ENCODE measurements around the gene FAM228A.
A peak's percentile ranks its signal among the peaks of the same experiment; 100 is the strongest.

Gene FAM228A

GRCh38 chr2:24163186-24163585 is 11.7 kb upstream of the FAM228A start:
- Histone ChIP-seq H3K27me3 (ENCODE audit: control insufficient read depth in 1 of 2, insufficient read depth in 2 of 2, low read length in 2 of 2) (no peaks in the 10 kb centered on the region), H3K9ac (ENCODE audit: low read length in 2 of 2) (no peak overlapping the region), H3K4me1 (ENCODE audit: control insufficient read depth, insufficient read depth, low read length) (no peaks in the 10 kb centered on the region), H3K27ac (ENCODE audit: low read length) (no peak overlapping the region), H3K9me3 (ENCODE audit: control insufficient read depth in 2 of 2, low read length in 2 of 2) (peaks cover 0 to 3% of the 10 kb centered on the region in 2 donors), H3K4me3 (ENCODE audit: low read length in 2 of 2) (no peak overlapping the region), H3K36me3 (ENCODE audit: control insufficient read depth in 2 of 2, insufficient read depth in 2 of 2, low read length in 2 of 2) (peaks cover 0 to 1% of the 10 kb centered on the region in 2 donors)

GRCh38 chr2:24163601-24164000 is 11.3 kb upstream of the FAM228A start:
- peaks cover 0 to 3% of the 10 kb centered on the region in 2 donors for H3K9me3 ChIP-seq (ENCODE audit: control insufficient read depth in 2 of 2, low read length in 2 of 2)
- no peaks in the 10 kb centered on the region for H3K27me3 ChIP-seq (ENCODE audit: control insufficient read depth in 1 of 2, insufficient read depth in 2 of 2, low read length in 2 of 2)
- H3K4me1 ChIP-seq (ENCODE audit: control insufficient read depth, insufficient read depth, low read length) = no peaks in the 10 kb centered on the region
- H3K36me3 ChIP-seq (ENCODE audit: control insufficient read depth in 2 of 2, insufficient read depth in 2 of 2, low read length in 2 of 2) = peaks cover 0 to 3% of the 10 kb centered on the region in 2 donors
- no peak overlapping the region for H3K9ac ChIP-seq (ENCODE audit: low read length in 2 of 2)
- no peak overlapping the region for H3K4me3 ChIP-seq (ENCODE audit: low read length in 2 of 2)
- H3K27ac ChIP-seq (ENCODE audit: low read length) = no peak overlapping the region

- H3K36me3 ChIP-seq (ENCODE audit: control insufficient read depth in 2 of 2, insufficient read depth in 2 of 2, low read length in 2 of 2) = peaks cover 0 to 3% of the 10 kb centered on the region in 2 donors
- H3K9me3 ChIP-seq (ENCODE audit: control insufficient read depth in 2 of 2, low read length in 2 of 2) = peaks cover 0 to 3% of the 10 kb centered on the region in 2 donors
- H3K4me1 ChIP-seq (ENCODE audit: control insufficient read depth, insufficient read depth, low read length) = no peaks in the 10 kb centered on the region
- no peak overlapping the region for H3K27ac ChIP-seq (ENCODE audit: low read length)
- no peaks in the 10 kb centered on the region for H3K27me3 ChIP-seq (ENCODE audit: control insufficient read depth in 1 of 2, insufficient read depth in 2 of 2, low read length in 2 of 2)
- no peak overlapping the region for H3K4me3 ChIP-seq (ENCODE audit: low read length in 2 of 2)
- H3K9ac ChIP-seq (ENCODE audit: low read length in 2 of 2) = no peak overlapping the region
Observed at GRCh38 chr2:24164416-24164973, 10.4 kb upstream of the FAM228A start.

GRCh38 chr2:24169023-24169422 is 5.8 kb upstream of the FAM228A start:
- Histone ChIP-seq H3K27me3 (ENCODE audit: control insufficient read depth in 1 of 2, insufficient read depth in 2 of 2, low read length in 2 of 2) (no peaks in the 10 kb centered on the region), H3K36me3 (ENCODE audit: control insufficient read depth in 2 of 2, insufficient read depth in 2 of 2, low read length in 2 of 2) (peaks cover 0 to 3% of the 10 kb centered on the region in 2 donors), H3K27ac (ENCODE audit: low read length) (no peak overlapping the region)

GRCh38 chr2:24175631-24176187 is 856 bp downstream of the FAM228A start:
- H3K9ac ChIP-seq (ENCODE audit: low read length in 2 of 2) = no peak overlapping the region
- H3K27me3 ChIP-seq (ENCODE audit: control insufficient read depth in 1 of 2, insufficient read depth in 2 of 2, low read length in 2 of 2) = no peaks in the 10 kb centered on the region
- peak overlapping the region; percentile 28 to 40 for H3K4me3 ChIP-seq (ENCODE audit: low read length in 2 of 2)
- no peaks in the 10 kb centered on the region for H3K36me3 ChIP-seq (ENCODE audit: control insufficient read depth in 2 of 2, insufficient read depth in 2 of 2, low read length in 2 of 2)
- no peaks in the 10 kb centered on the region for H3K9me3 ChIP-seq (ENCODE audit: control insufficient read depth in 2 of 2, low read length in 2 of 2)
- peak overlapping the region; percentile 58 for H3K27ac ChIP-seq (ENCODE audit: low read length)
- H3K4me1 ChIP-seq (ENCODE audit: control insufficient read depth, insufficient read depth, low read length) = no peaks in the 10 kb centered on the region

More at GRCh38 chr2:24169023-24169422, 5.8 kb upstream of the FAM228A start:
- Histone ChIP-seq H3K4me1 (ENCODE audit: control insufficient read depth, insufficient read depth, low read length) (no peaks in the 10 kb centered on the region), H3K4me3 (ENCODE audit: low read length in 2 of 2) (no peak overlapping the region), H3K9ac (ENCODE audit: low read length in 2 of 2) (no peak overlapping the region), H3K9me3 (ENCODE audit: control insufficient read depth in 2 of 2, low read length in 2 of 2) (no peaks in the 10 kb centered on the region)

- no peaks in the 10 kb centered on the region for H3K36me3 ChIP-seq (ENCODE audit: control insufficient read depth in 2 of 2, insufficient read depth in 2 of 2, low read length in 2 of 2)
- H3K27me3 ChIP-seq (ENCODE audit: control insufficient read depth in 1 of 2, insufficient read depth in 2 of 2, low read length in 2 of 2) = no peaks in the 10 kb centered on the region
- H3K9ac ChIP-seq (ENCODE audit: low read length in 2 of 2) = no peak overlapping the region
- no peak overlapping the region for H3K4me3 ChIP-seq (ENCODE audit: low read length in 2 of 2)
- H3K4me1 ChIP-seq (ENCODE audit: control insufficient read depth, insufficient read depth, low read length) = no peaks in the 10 kb centered on the region
- no peak overlapping the region for H3K27ac ChIP-seq (ENCODE audit: low read length)
- no peaks in the 10 kb centered on the region for H3K9me3 ChIP-seq (ENCODE audit: control insufficient read depth in 2 of 2, low read length in 2 of 2)
Observed at GRCh38 chr2:24176326-24176725, 1.5 kb downstream of the FAM228A start.

GRCh38 chr2:24179683-24180082 is 4.8 kb downstream of the FAM228A start:
- Histone ChIP-seq H3K27ac (ENCODE audit: low read length) (no peak overlapping the region), H3K4me3 (ENCODE audit: low read length in 2 of 2) (no peak overlapping the region), H3K27me3 (ENCODE audit: control insufficient read depth in 1 of 2, insufficient read depth in 2 of 2, low read length in 2 of 2) (no peaks in the 10 kb centered on the region), H3K9me3 (ENCODE audit: control insufficient read depth in 2 of 2, low read length in 2 of 2) (no peaks in the 10 kb centered on the region), H3K9ac (ENCODE audit: low read length in 2 of 2) (no peak overlapping the region), H3K4me1 (ENCODE audit: control insufficient read depth, insufficient read depth, low read length) (no peaks in the 10 kb centered on the region), H3K36me3 (ENCODE audit: control insufficient read depth in 2 of 2, insufficient read depth in 2 of 2, low read length in 2 of 2) (no peaks in the 10 kb centered on the region)

GRCh38 chr2:24181849-24182248 is 7.0 kb downstream of the FAM228A start:
- Histone ChIP-seq H3K27ac (ENCODE audit: low read length) (no peak overlapping the region), H3K27me3 (ENCODE audit: control insufficient read depth in 1 of 2, insufficient read depth in 2 of 2, low read length in 2 of 2) (no peaks in the 10 kb centered on the region), H3K9me3 (ENCODE audit: control insufficient read depth in 2 of 2, low read length in 2 of 2) (no peaks in the 10 kb centered on the region), H3K4me1 (ENCODE audit: control insufficient read depth, insufficient read depth, low read length) (no peaks in the 10 kb centered on the region), H3K4me3 (ENCODE audit: low read length in 2 of 2) (no peak overlapping the region), H3K36me3 (ENCODE audit: control insufficient read depth in 2 of 2, insufficient read depth in 2 of 2, low read length in 2 of 2) (no peaks in the 10 kb centered on the region), H3K9ac (ENCODE audit: low read length in 2 of 2) (no peak overlapping the region)

GRCh38 chr2:24182507-24182906 is 7.7 kb downstream of the FAM228A start:
- H3K9me3 ChIP-seq (ENCODE audit: control insufficient read depth in 2 of 2, low read length in 2 of 2) = no peaks in the 10 kb centered on the region
- no peak overlapping the region for H3K9ac ChIP-seq (ENCODE audit: low read length in 2 of 2)
- no peak overlapping the region for H3K4me3 ChIP-seq (ENCODE audit: low read length in 2 of 2)
- no peaks in the 10 kb centered on the region for H3K4me1 ChIP-seq (ENCODE audit: control insufficient read depth, insufficient read depth, low read length)
- H3K27ac ChIP-seq (ENCODE audit: low read length) = no peak overlapping the region
- H3K27me3 ChIP-seq (ENCODE audit: control insufficient read depth in 1 of 2, insufficient read depth in 2 of 2, low read length in 2 of 2) = no peaks in the 10 kb centered on the region
- no peaks in the 10 kb centered on the region for H3K36me3 ChIP-seq (ENCODE audit: control insufficient read depth in 2 of 2, insufficient read depth in 2 of 2, low read length in 2 of 2)

GRCh38 chr2:24183366-24184069 is 8.7 kb downstream of the FAM228A start:
- Histone ChIP-seq H3K9ac (ENCODE audit: low read length in 2 of 2) (no peak overlapping the region), H3K4me3 (ENCODE audit: low read length in 2 of 2) (no peak overlapping the region), H3K27me3 (ENCODE audit: control insufficient read depth in 1 of 2, insufficient read depth in 2 of 2, low read length in 2 of 2) (no peaks in the 10 kb centered on the region), H3K27ac (ENCODE audit: low read length) (no peak overlapping the region), H3K36me3 (ENCODE audit: control insufficient read depth in 2 of 2, insufficient read depth in 2 of 2, low read length in 2 of 2) (no peaks in the 10 kb centered on the region), H3K4me1 (ENCODE audit: control insufficient read depth, insufficient read depth, low read length) (no peaks in the 10 kb centered on the region), H3K9me3 (ENCODE audit: control insufficient read depth in 2 of 2, low read length in 2 of 2) (no peaks in the 10 kb centered on the region)

- H3K27me3 ChIP-seq (ENCODE audit: control insufficient read depth in 1 of 2, insufficient read depth in 2 of 2, low read length in 2 of 2) = no peaks in the 10 kb centered on the region
- H3K4me3 ChIP-seq (ENCODE audit: low read length in 2 of 2) = no peak overlapping the region
- no peak overlapping the region for H3K27ac ChIP-seq (ENCODE audit: low read length)
- no peaks in the 10 kb centered on the region for H3K9me3 ChIP-seq (ENCODE audit: control insufficient read depth in 2 of 2, low read length in 2 of 2)
- no peak overlapping the region for H3K9ac ChIP-seq (ENCODE audit: low read length in 2 of 2)
- H3K4me1 ChIP-seq (ENCODE audit: control insufficient read depth, insufficient read depth, low read length) = no peaks in the 10 kb centered on the region
- H3K36me3 ChIP-seq (ENCODE audit: control insufficient read depth in 2 of 2, insufficient read depth in 2 of 2, low read length in 2 of 2) = peaks cover 0 to 2% of the 10 kb centered on the region in 2 donors
Observed at GRCh38 chr2:24189551-24189950, 14.7 kb downstream of the FAM228A start.
